Activated CD4-positive, alpha-beta T cell treated with anti-CD3 and anti-CD28 coated beads, Interleukin-10, Interleukin-2, amounts not matched to agents 100 ng/mL and 50 ng/mL, durations not matched to agents 16 hours and 8 hours (primary cell): Measurements from ENCODE around the gene SERPINI1.
A peak's percentile ranks its signal among the peaks of the same experiment; 100 is the strongest.
"Not testable (repeated sequence)": the region's sequence is repeated elsewhere in the genome, so short reads cannot be mapped to it uniquely, and the experiment has no call there.

Source experiments
- DNase-seq: peaks from one replicate; pipeline ENCODE4 v3.0.0-alpha.2; 2020

SERPINI1 gene

GRCh38 chr3:167810236-167810635 is 74.7 kb downstream of the SERPINI1 start:
- no peak for DNase-seq

- DNase-seq = no peak
Observed at GRCh38 chr3:167811031-167811430, 75.5 kb downstream of the SERPINI1 start.

- DNase-seq = no peak
Observed at GRCh38 chr3:167813169-167814123, 77.9 kb downstream of the SERPINI1 start.

- no peak for DNase-seq
Observed at GRCh38 chr3:167814441-167814951, 79.0 kb downstream of the SERPINI1 start.

GRCh38 chr3:167816953-167817352 is 81.4 kb downstream of the SERPINI1 start:
- DNase-seq = no peak

- no peak for DNase-seq
Observed at GRCh38 chr3:167820102-167820865, 84.8 kb downstream of the SERPINI1 start.

- no peak for DNase-seq
Observed at GRCh38 chr3:167821248-167821805, 85.8 kb downstream of the SERPINI1 start.

GRCh38 chr3:167823738-167824137 is 88.2 kb downstream of the SERPINI1 start:
- DNase-seq = no peak

GRCh38 chr3:167827588-167827987 is 92.1 kb downstream of the SERPINI1 start:
- DNase-seq = not testable (repeated sequence)

GRCh38 chr3:167829071-167829470 is 93.5 kb downstream of the SERPINI1 start:
- DNase-seq = no peak

- DNase-seq = no peak
Observed at GRCh38 chr3:167830007-167830406, 94.5 kb downstream of the SERPINI1 start.

GRCh38 chr3:167835359-167835758 is 99.8 kb downstream of the SERPINI1 start:
- no peak for DNase-seq

GRCh38 chr3:167835953-167836352 is 100.4 kb downstream of the SERPINI1 start:
- DNase-seq = no peak

- DNase-seq = no peak
Observed at GRCh38 chr3:167837466-167837865, 101.9 kb downstream of the SERPINI1 start.

GRCh38 chr3:167839460-167840134 is 104.1 kb downstream of the SERPINI1 start:
- DNase-seq = peak; percentile 1

GRCh38 chr3:167840247-167840646 is 104.7 kb downstream of the SERPINI1 start:
- DNase-seq = no peak

- DNase-seq = no peak
Observed at GRCh38 chr3:167843481-167843880, 108.0 kb downstream of the SERPINI1 start.

- DNase-seq = no peak
Observed at GRCh38 chr3:167843886-167844285, 108.4 kb downstream of the SERPINI1 start.

- no peak for DNase-seq
Observed at GRCh38 chr3:167844528-167844927, 109.0 kb downstream of the SERPINI1 start.

- no peak for DNase-seq
Observed at GRCh38 chr3:167851171-167851570, 115.7 kb downstream of the SERPINI1 start.

- no peak for DNase-seq
Observed at GRCh38 chr3:167851749-167852148, 116.2 kb downstream of the SERPINI1 start.

GRCh38 chr3:167852216-167852615 is 116.7 kb downstream of the SERPINI1 start:
- DNase-seq = no peak

GRCh38 chr3:167854063-167854462 is 118.5 kb downstream of the SERPINI1 start:
- no peak for DNase-seq
